LHCN-M2 (cell line): ENCODE measurements around the gene ABCA4. TPM values are rescaled to one million over a fixed set of nuclear protein-coding genes. Genes with fewer than 3 reads are reported as not detected.
"Not testable (repeated sequence)": the region's sequence is repeated elsewhere in the genome, so short reads cannot be mapped to it uniquely, and the experiment has no call there.

Experiments used
- DNase-seq: peaks from one replicate; pipeline ENCODE4 v3.0.0-alpha.2; 2012; ENCODE audit warnings: low read depth
- polyA plus RNA-seq: library from polyadenylated mRNA; unstranded; fragments of >200 nt; gene quantifications from one replicate; pipeline ENCODE4 v1.2.1, GENCODE V29; 2012; ENCODE audit warnings: missing spikeins
- total RNA-seq: library from RNA; depleted of rRNA; stranded (reverse); fragments of >200 nt; gene quantifications from 2 replicates; pipeline ENCODE4 v1.2.3, GENCODE V29; 2014; rRNA removed

Gene ABCA4
- total RNA-seq, result under 0.01 and 0.06 TPM in 2 replicates
- 0.06 TPM for polyA plus RNA-seq

GRCh38 chr1:94120991-94121390 is at the start of gene ABCA4:
Gene ABCA4, minus strand, starts transcription at chr1:94121148. Its CDS starts 103 bp downstream, at chr1:94121045.
- DNase-seq, result no peak

GRCh38 chr1:94169126-94169525 is 48.2 kb upstream of the ABCA4 start:
- peak; percentile 61 for DNase-seq

- DNase-seq, result no peak
Measured at GRCh38 chr1:94165843-94166242, 44.9 kb upstream of the ABCA4 start.

DNA sequence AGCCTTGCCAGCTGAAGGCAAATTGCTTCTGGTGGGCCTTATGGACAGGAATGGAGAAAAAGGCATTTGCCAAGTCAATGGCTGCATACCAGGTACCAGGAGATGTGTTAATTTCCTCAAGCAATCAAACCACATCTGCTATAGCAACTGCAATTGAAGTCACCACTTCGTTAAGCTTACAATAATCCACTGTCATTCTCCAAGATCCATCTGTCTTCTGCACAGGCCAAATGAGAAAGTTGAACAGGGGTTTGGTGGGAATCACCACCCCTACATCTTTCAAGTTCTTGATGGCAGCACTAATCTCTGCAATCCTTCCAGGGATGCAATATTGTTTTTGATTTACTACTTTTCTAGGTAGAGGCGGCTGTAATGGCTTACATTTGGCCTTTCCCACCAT is 43.9 kb upstream of the ABCA4 start:
- not testable (repeated sequence) for DNase-seq

DNA sequence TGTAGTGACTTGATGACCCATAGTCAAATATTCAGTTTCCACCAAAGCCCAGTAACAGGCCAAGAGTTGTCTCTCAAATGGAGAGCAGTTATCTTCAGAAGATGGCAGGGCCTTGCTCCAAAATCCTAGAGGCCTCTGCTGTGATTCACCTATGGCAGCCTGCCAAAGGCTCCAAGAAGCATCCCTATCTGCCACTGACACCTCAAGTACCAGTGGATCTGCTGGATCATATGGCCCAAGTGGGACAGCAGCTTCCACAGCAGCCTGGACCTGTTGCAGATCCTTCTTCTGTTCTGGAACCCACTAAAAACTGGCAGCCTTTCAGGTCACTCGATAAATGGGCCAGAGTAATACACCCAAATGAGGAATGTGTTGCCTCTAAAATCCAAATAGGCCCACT is 43.2 kb upstream of the ABCA4 start:
- not testable (repeated sequence) for DNase-seq

DNA sequence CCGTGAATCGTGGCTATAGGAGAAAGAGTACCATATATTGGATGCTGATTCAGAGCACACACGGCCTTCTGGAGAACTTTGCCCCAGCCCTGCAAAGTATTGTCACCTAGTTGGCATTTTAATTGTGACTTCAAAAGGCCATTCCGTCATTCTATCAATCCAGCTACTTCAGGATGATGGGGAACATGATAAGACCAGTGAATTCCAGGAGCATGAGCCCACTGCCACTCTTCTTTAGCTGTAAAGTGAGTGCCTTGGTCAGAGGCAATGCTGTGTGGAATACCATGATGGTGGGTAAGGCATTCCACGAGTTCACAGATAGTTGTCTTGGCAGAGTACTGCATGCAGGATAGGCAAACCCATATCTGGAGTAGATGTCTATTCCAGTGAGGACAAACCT is 42.3 kb upstream of the ABCA4 start:
- not testable (repeated sequence) for DNase-seq

GRCh38 chr1:94160811-94161210 is 39.9 kb upstream of the ABCA4 start:
- peak; percentile 91 for DNase-seq

GRCh38 chr1:94156096-94156625 is 35.2 kb upstream of the ABCA4 start:
- no peak for DNase-seq

DNA sequence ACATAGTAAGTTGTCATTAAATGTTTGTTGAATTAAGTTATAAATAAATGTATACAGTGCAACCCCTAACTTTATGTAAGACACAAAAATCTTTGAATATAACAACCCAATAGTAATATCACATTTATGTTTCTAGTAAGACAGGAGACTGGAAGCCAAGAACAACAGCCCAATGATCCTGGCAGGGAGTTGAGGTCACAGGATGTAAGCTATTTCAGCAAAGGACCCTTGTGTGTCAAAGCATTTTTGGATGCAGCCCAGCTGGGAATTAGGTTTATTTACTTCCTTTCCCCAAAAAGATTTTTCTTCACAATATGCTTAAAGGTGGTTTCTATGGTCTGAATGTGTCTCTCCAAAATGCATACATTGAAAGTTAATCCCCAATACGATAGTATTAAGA is 34.0 kb upstream of the ABCA4 start:
- DNase-seq, result no peak

DNA sequence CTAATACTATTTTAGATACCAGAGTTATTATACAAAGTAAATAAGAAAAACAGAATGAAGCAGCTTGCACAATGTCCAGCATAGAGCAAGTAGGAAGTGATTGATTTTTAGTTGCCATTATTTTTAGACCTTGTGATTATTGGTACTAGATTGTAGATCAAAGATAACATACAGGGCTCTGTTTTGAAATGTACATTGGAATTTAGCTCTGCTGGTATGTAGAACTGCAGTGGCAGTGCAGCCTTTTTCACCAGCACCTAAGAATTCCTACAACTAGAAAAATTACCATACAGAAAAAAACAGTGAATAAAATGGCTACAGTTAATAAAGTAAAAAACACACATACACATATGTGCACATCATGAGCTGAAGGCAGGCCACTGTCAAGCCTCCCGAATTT is 32.2 kb upstream of the ABCA4 start:
- no peak for DNase-seq

- not testable (repeated sequence) for DNase-seq
Measured at GRCh38 chr1:94149166-94149565, 28.2 kb upstream of the ABCA4 start.

DNA sequence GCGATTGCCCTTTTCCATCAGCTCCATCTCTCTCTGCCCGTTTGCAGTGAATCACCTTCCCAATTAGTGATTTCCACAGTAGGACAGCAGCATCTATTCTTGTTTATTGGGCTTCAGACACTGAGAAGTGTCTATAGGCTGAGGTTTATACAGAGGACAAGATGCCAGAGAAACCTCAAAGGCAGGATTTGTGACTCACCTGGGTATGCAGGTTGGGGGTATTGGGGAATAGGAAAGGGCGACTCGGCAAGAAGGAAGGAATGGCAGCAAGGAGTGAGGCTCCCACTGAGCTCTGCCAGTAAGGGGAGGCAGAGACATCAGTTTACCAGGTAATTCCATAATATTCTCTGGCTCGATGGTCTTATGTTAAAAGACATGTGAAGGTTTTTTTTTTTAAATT is 25.3 kb upstream of the ABCA4 start:
- no peak for DNase-seq

- DNase-seq, result no peak
Measured at GRCh38 chr1:94144836-94145235, 23.9 kb upstream of the ABCA4 start.

DNA sequence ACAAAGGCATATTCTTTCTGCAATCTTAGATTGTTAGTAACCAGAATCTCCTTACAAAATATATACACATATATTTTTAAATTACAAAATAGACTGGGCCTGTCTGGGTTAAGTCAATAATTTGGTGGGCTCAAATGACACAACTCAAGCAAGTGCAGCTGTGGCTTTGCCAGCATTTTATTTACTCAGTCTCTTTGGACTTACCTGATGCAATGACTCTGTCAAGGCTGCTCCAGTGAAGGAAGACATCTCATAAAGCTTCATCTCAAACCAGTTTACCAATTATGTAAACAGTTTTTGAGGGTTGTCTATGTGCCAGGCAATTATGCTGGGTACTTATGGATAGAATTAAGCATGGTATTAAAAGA is 22.8 kb upstream of the ABCA4 start:
- DNase-seq, result no peak

DNA sequence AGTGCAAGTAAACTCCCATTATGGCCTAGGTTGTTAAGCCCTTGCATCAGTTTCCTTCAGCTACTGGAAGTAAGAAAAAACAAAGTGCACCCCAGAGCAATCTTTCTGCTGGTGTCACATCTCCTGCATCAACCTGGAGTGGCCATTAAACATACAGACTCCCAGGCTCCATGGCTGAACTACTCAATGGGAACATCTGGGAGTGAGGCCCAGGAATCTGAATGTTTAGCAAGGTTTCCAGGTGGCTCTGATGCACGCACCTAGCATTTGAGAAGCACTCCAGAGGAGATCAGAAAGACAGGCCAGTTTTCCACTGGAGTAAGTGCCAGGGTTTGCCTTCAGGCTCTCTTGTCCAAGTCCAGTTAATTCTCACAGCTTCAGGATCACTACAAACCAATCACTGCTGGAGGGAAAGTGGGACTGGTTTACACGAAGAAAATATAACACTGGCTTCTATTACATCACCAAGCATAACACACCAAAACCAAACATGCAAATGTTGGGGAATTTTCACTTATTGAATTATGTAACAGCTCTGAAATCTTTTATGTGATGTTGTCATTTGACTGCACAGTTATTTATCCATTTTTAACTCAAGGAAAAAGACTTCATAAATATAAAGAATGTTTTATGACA is 22.3 kb upstream of the ABCA4 start:
- no peak for DNase-seq

- no peak for DNase-seq
Measured at GRCh38 chr1:94142583-94142982, 21.6 kb upstream of the ABCA4 start.

DNA sequence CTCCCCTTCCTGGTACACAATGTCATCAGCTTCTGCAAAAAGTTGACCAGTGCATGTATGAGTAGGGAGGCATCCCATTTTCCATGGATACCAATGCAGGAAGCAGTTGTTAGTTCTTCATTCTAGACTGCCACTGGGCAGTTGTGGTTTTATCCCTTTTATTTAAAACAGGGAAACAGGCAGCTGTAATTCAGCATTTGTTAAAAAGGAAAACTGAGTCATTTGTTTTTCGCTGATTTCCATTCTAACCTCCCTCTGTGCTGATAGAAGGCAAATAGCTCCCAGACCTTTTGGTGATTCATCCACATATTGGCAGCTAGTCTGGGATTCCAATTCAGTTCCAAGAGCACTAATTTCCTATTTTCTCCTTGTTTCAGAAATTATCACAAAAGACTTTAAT is 21.1 kb upstream of the ABCA4 start:
- DNase-seq, result peak; percentile 72

GRCh38 chr1:94132111-94132510 is 11.2 kb upstream of the ABCA4 start:
- DNase-seq, result no peak

- peak; percentile 47 for DNase-seq
Measured at GRCh38 chr1:94130851-94131595, 10.1 kb upstream of the ABCA4 start.

DNA sequence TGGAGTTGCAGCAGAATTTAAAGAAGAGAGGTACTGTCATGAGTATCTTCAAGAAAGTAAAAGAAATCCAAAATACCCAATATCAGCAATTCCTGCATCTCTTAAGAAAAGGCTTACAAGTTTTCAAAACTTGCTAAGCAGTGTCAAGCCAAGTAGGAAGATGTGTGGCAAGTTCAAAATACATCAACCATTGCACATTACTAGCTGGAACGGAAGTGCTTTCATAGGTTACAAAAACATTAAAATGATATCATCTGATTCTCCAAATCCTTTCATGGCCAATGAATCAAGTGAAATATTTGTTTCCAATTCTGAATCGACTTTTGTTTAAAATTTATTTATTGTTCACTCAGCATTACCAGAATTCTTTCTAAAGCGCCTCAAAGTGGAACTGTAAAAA is 5.7 kb upstream of the ABCA4 start:
- no peak for DNase-seq

- peak; percentile 66 for DNase-seq
Measured at GRCh38 chr1:94125551-94126514, 4.9 kb upstream of the ABCA4 start.

DNA sequence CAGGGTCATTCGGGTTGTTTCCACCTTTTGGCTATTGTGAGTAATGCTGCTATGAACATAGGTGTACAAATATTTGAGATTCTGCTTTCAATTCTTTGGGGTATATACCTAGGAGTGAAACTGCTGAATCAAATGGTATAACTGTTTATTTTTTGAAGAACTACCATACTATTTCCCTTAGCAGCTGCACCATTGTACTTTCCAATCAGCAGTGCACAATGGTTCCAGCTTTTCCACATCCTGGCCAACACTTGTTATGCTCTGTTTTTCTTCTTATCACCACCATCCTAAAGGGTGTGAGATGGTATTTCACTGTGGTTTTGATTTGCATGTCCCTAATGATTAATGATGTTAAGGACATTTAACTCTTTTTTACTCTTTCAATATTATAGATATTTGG is 3.6 kb upstream of the ABCA4 start:
- DNase-seq, result no peak
